Caco-2 (cell line): ENCODE measurements around the gene AKAP14. TPM values are rescaled to one million over a fixed set of nuclear protein-coding genes. Genes with fewer than 3 reads are reported as not detected.
A peak's percentile ranks its signal among the peaks of the same experiment; 100 is the strongest.

Experiments used
- BruUV-seq: library from RNA; stranded (reverse); fragments of 400-500 nt; replicated peaks from 2 replicates; lab custom pipeline; 2021; lab: Mats Ljungman, UMichigan
- CTCF ChIA-PET: fragments of 300-600 bp; sonication (Branson Sonifier 250); formaldehyde crosslinking; loops from one replicate; lab custom pipeline; 2022; ENCODE audit warnings: antibody characterized with exemption; lab: Charles Lee
- POLR2A ChIA-PET: fragments of 300-600 bp; sonication (Branson Sonifier 250); formaldehyde crosslinking; loops from one replicate; lab custom pipeline; 2022; ENCODE audit warnings: antibody characterized with exemption; lab: Charles Lee
- DNase-seq, 2 experiments: peaks; one replicate each; pipeline versions ENCODE4 v3.0.0 to v3.0.0-alpha.2; 2020 to 2022
- H3K27me3 ChIP-seq: replicated peaks from 2 replicates; pipeline ENCODE4 v1.6.0; 2011; ENCODE audit warnings: low read length; ENCODE audit not compliant: control insufficient read depth, insufficient read depth
- H3K36me3 ChIP-seq: 2 replicates; pipeline ENCODE4 v1.5.1; 2011; ENCODE audit warnings: low read length; ENCODE audit not compliant: control insufficient read depth, insufficient read depth
- H3K4me1 ChIP-seq: fragments of 250-450 bp; sonication (Bioruptor Pico); 2 replicates; pipeline ENCODE4 v1.5.1; 2020; ENCODE audit warnings: mild to moderate bottlenecking
- H3K4me3 ChIP-seq: 2 replicates; pipeline ENCODE4 v1.5.1; 2011; ENCODE audit warnings: low read depth, mild to moderate bottlenecking, control low read depth, low read length
- H3K9me3 ChIP-seq: fragments of 250-450 bp; sonication (Bioruptor Pico); 2 replicates; pipeline ENCODE4 v1.5.1; 2020; ENCODE audit warnings: mild to moderate bottlenecking, moderate library complexity
- H3K27ac Mint-ChIP-seq: one replicate; pipeline ENCODE4 v1.8.0; 2022; ENCODE audit warnings: mixed read lengths; ENCODE audit not compliant: unreplicated experiment
- H3K27me3 Mint-ChIP-seq: one replicate; pipeline ENCODE4 v1.8.0; 2022; ENCODE audit warnings: mixed read lengths; ENCODE audit not compliant: insufficient read depth, unreplicated experiment
- H3K36me3 Mint-ChIP-seq: one replicate; pipeline ENCODE4 v1.8.0; 2022; ENCODE audit warnings: mild to moderate bottlenecking, mixed read lengths; ENCODE audit not compliant: insufficient read depth, unreplicated experiment
- H3K4me1 Mint-ChIP-seq: one replicate; pipeline ENCODE4 v1.8.0; 2022; ENCODE audit warnings: low read depth, mixed read lengths; ENCODE audit not compliant: unreplicated experiment
- H3K4me3 Mint-ChIP-seq: one replicate; pipeline ENCODE4 v1.8.0; 2022; ENCODE audit warnings: mild to moderate bottlenecking, moderate library complexity, mixed read lengths; ENCODE audit not compliant: unreplicated experiment
- H3K9me3 Mint-ChIP-seq: one replicate; pipeline ENCODE4 v1.8.0; 2022; ENCODE audit warnings: mixed read lengths; ENCODE audit not compliant: unreplicated experiment
- CTCF ChIP-seq, 2 experiments: fragments of 200-600 bp in 1 of 2; IDR thresholded peaks; 1 replicate in 1 of 2; 2 replicates in 1 of 2; pipeline versions ENCODE4 v1.5.1 to v1.8.0; 2011 to 2022; ENCODE audit warnings: antibody characterized with exemption in 1 of 2, control low read depth in 1 of 2, inconsistent platforms in 1 of 2, low read depth in 1 of 2, low read length in 1 of 2, mild to moderate bottlenecking in 1 of 2, moderate library complexity in 1 of 2; ENCODE audit not compliant: insufficient read depth in 1 of 2, severe bottlenecking in 1 of 2, unreplicated experiment in 1 of 2
- intact Hi-C: fragments of 100-400 bp; cut with micrococcal nuclease; formaldehyde crosslinking; loops from one replicate; pipeline ENCODE4 v1.10.0; 2022; ENCODE audit not compliant: unreplicated experiment
- total RNA-seq: library from RNA; stranded (reverse); gene quantifications from 2 replicates; pipeline ENCODE4 v1.2.3, GENCODE V29; 2022

AKAP14 gene
- total RNA-seq, 1 experiment from 2014 or later = not detected

GRCh38 chrX:119941336-119941735 is 45.6 kb downstream of the AKAP14 start:
- Mint-ChIP-seq H3K27ac (no peak overlapping the region), H3K9me3 (no peaks in the 10 kb centered on the region), H3K27me3 (no peaks in the 10 kb centered on the region), H3K4me1 (no peaks in the 10 kb centered on the region), H3K36me3 (no peaks in the 10 kb centered on the region), H3K4me3 (peak overlapping the region; percentile 88)
- ChIA-PET CTCF (no interaction called here), POLR2A (no interaction called here)
- Histone ChIP-seq H3K4me1 (no peaks in the 10 kb centered on the region), H3K9me3 (no peaks in the 10 kb centered on the region), H3K36me3 (no peaks in the 10 kb centered on the region), H3K4me3 (no peak overlapping the region), H3K27me3 (no peaks in the 10 kb centered on the region)
- no TSS peak for BruUV-seq
- no peak for DNase-seq
- intact Hi-C loops = loop anchor here (5.0 kb wide), 1 partner anchor 54 kb away; no protein-coding TSS in a partner anchor
- no peak for TF ChIP-seq CTCF (IDR thresholded peaks at IDR 0.05; ENCODE audit: insufficient read depth in 1 of 2, low read depth in 1 of 2, low read length in 1 of 2, severe bottlenecking in 1 of 2, unreplicated experiment in 1 of 2)

- intact Hi-C loops = loop anchor here (5.0 kb wide), 1 partner anchor 55 kb away; no protein-coding TSS in a partner anchor
- Histone ChIP-seq H3K27me3 (no peaks in the 10 kb centered on the region), H3K36me3 (no peaks in the 10 kb centered on the region), H3K4me1 (no peaks in the 10 kb centered on the region), H3K9me3 (no peaks in the 10 kb centered on the region), H3K4me3 (peak overlapping the region; percentile 69)
- Mint-ChIP-seq H3K27ac (peak overlapping the region; percentile 89), H3K27me3 (no peaks in the 10 kb centered on the region), H3K9me3 (no peaks in the 10 kb centered on the region), H3K4me1 (no peaks in the 10 kb centered on the region), H3K4me3 (peak overlapping the region; percentile 88), H3K36me3 (no peaks in the 10 kb centered on the region)
- no peak for DNase-seq
- POLR2A ChIA-PET = no interaction called here
- TSS peak; percentile 67 for BruUV-seq
- CTCF ChIA-PET = no interaction called here
- no peak for TF ChIP-seq CTCF (IDR thresholded peaks at IDR 0.05; ENCODE audit: insufficient read depth in 1 of 2, low read depth in 1 of 2, low read length in 1 of 2, severe bottlenecking in 1 of 2, unreplicated experiment in 1 of 2)
These were observed 46.6 kb downstream of the AKAP14 start for GRCh38 chrX:119942173-119942819.

GRCh38 chrX:119942831-119943184 is 47.1 kb downstream of the AKAP14 start:
- no peaks in the 10 kb centered on the region for H3K27me3 Mint-ChIP-seq
- no peaks in the 10 kb centered on the region for H3K36me3 ChIP-seq
- ChIA-PET POLR2A (no interaction called here), CTCF (no interaction called here)
- TF ChIP-seq CTCF (IDR thresholded peaks at IDR 0.05; ENCODE audit: insufficient read depth in 1 of 2, low read depth in 1 of 2, low read length in 1 of 2, severe bottlenecking in 1 of 2, unreplicated experiment in 1 of 2) = no peak
- H3K4me1 ChIP-seq = no peaks in the 10 kb centered on the region
- H3K9me3 ChIP-seq = no peaks in the 10 kb centered on the region
- no peaks in the 10 kb centered on the region for H3K36me3 Mint-ChIP-seq
- no peaks in the 10 kb centered on the region for H3K9me3 Mint-ChIP-seq
- H3K4me3 ChIP-seq = peak overlapping the region; percentile 69
- H3K27ac Mint-ChIP-seq = peak overlapping the region; percentile 89
- peak in 1 of 2 experiments; percentile 2 for DNase-seq
- H3K4me1 Mint-ChIP-seq = no peaks in the 10 kb centered on the region
- no TSS peak for BruUV-seq
- H3K27me3 ChIP-seq = no peaks in the 10 kb centered on the region
- H3K4me3 Mint-ChIP-seq = peak overlapping the region; percentile 88
- intact Hi-C loops = loop anchor here (5.0 kb wide), 1 partner anchor 56 kb away; no protein-coding TSS in a partner anchor
